ENCODE data around the gene MRPS9.

Gene MRPS9

GRCh38 chr2:105078906-105079495, 41.1 kb downstream of the MRPS9 start:
- no peak overlapping the region for H3K9ac ChIP-seq (ENCODE audit: low read depth, low read length)
- no peaks in the 10 kb centered on the region for H3K9me3 ChIP-seq (ENCODE audit: insufficient read depth, low read length, severe bottlenecking)
- H4K20me1 ChIP-seq (ENCODE audit: insufficient read depth, low read length) = no peaks in the 10 kb centered on the region
- H3K27ac ChIP-seq (ENCODE audit: low read length) = no peak overlapping the region
- DNase-seq (no peak), ATAC-seq (ENCODE audit: insufficient read depth, low read depth) (no peak)
- TF ChIP-seq CTCF (IDR thresholded peaks at IDR 0.05; ENCODE audit: borderline replicate concordance, extremely low read depth, low read length, poor library complexity, severe bottlenecking) = no peak
- TF ChIP-seq EZH2 (IDR thresholded peaks at IDR 0.05; ENCODE audit: borderline replicate concordance, low read depth, low read length, severe bottlenecking) = no peak
- H3K79me2 ChIP-seq (ENCODE audit: insufficient read depth, low read length) = no peaks in the 10 kb centered on the region
- H3K4me2 ChIP-seq (ENCODE audit: insufficient read depth, low read length) = no peak overlapping the region
- no peak overlapping the region for H3K4me3 ChIP-seq (ENCODE audit: low read depth in 1 of 2, low read length in 2 of 2)
- no peak overlapping the region for H2AFZ ChIP-seq (ENCODE audit: low read depth, low read length)
- no peaks in the 10 kb centered on the region for H3K4me1 ChIP-seq (ENCODE audit: insufficient read depth, low read length)
- peaks cover 12% of the 10 kb centered on the region; the same call in 1 of the 2 replicates for H3K36me3 ChIP-seq (ENCODE audit: insufficient read depth, low read length)
- H3K27me3 ChIP-seq (ENCODE audit: insufficient read depth, low read length, poor library complexity) = no peaks in the 10 kb centered on the region

GRCh38 chr2:105080461-105080860, 42.6 kb downstream of the MRPS9 start:
- ATAC-seq (ENCODE audit: insufficient read depth, low read depth) (no peak), DNase-seq (no peak)
- Histone ChIP-seq H2AFZ (ENCODE audit: low read depth, low read length) (no peak overlapping the region), H3K36me3 (ENCODE audit: insufficient read depth, low read length) (peaks cover 8% of the 10 kb centered on the region; the same call in 1 of the 2 replicates), H3K4me3 (ENCODE audit: low read depth in 1 of 2, low read length in 2 of 2) (no peak overlapping the region), H3K9ac (ENCODE audit: low read depth, low read length) (no peak overlapping the region), H3K27me3 (ENCODE audit: insufficient read depth, low read length, poor library complexity) (no peaks in the 10 kb centered on the region), H3K4me2 (ENCODE audit: insufficient read depth, low read length) (no peak overlapping the region), H3K79me2 (ENCODE audit: insufficient read depth, low read length) (no peaks in the 10 kb centered on the region), H3K9me3 (ENCODE audit: insufficient read depth, low read length, severe bottlenecking) (no peaks in the 10 kb centered on the region), H3K4me1 (ENCODE audit: insufficient read depth, low read length) (no peaks in the 10 kb centered on the region), H4K20me1 (ENCODE audit: insufficient read depth, low read length) (no peaks in the 10 kb centered on the region), H3K27ac (ENCODE audit: low read length) (no peak overlapping the region)
- TF ChIP-seq CTCF (IDR thresholded peaks at IDR 0.05; ENCODE audit: borderline replicate concordance, extremely low read depth, low read length, poor library complexity, severe bottlenecking) = no peak

GRCh38 chr2:105081006-105081601, 43.2 kb downstream of the MRPS9 start:
- H3K4me2 ChIP-seq (ENCODE audit: insufficient read depth, low read length) = no peak overlapping the region
- no peaks in the 10 kb centered on the region for H4K20me1 ChIP-seq (ENCODE audit: insufficient read depth, low read length)
- DNase-seq (no peak), ATAC-seq (ENCODE audit: insufficient read depth, low read depth) (no peak)
- H3K79me2 ChIP-seq (ENCODE audit: insufficient read depth, low read length) = no peaks in the 10 kb centered on the region
- H3K9ac ChIP-seq (ENCODE audit: low read depth, low read length) = no peak overlapping the region
- no peaks in the 10 kb centered on the region for H3K9me3 ChIP-seq (ENCODE audit: insufficient read depth, low read length, severe bottlenecking)
- H3K36me3 ChIP-seq (ENCODE audit: insufficient read depth, low read length) = peaks cover 8% of the 10 kb centered on the region; the same call in 1 of the 2 replicates
- H3K4me1 ChIP-seq (ENCODE audit: insufficient read depth, low read length) = no peaks in the 10 kb centered on the region
- no peak overlapping the region for H3K4me3 ChIP-seq (ENCODE audit: low read depth in 1 of 2, low read length in 2 of 2)
- no peak overlapping the region for H2AFZ ChIP-seq (ENCODE audit: low read depth, low read length)
- TF ChIP-seq CTCF (IDR thresholded peaks at IDR 0.05; ENCODE audit: borderline replicate concordance, extremely low read depth, low read length, poor library complexity, severe bottlenecking) (no peak), EZH2 (IDR thresholded peaks at IDR 0.05; ENCODE audit: borderline replicate concordance, low read depth, low read length, severe bottlenecking) (no peak)
- H3K27ac ChIP-seq (ENCODE audit: low read length) = no peak overlapping the region
- no peaks in the 10 kb centered on the region for H3K27me3 ChIP-seq (ENCODE audit: insufficient read depth, low read length, poor library complexity)

Measured in DND-41 (cell line).